HCT116 (cell line): Measurements from ENCODE around the gene CCDC138. TPM values are rescaled to one million over a fixed set of nuclear protein-coding genes. Genes with fewer than 3 reads are reported as not detected.

Experiments
- ATAC-seq: fragments of 200-7000 bp; cut with Tn5 transposase; 2 replicates; pipeline ENCODE4 v1.9.1; 2020; ENCODE audit warnings: mild to moderate bottlenecking, moderate library complexity
- BruUV-seq: library from RNA; stranded (reverse); fragments of 400-500 nt; replicated peaks from 2 replicates; lab custom pipeline; 2021; lab: Mats Ljungman, UMichigan
- CTCF ChIA-PET: fragments of 300-600 bp; sonication (Branson Sonifier 250); formaldehyde crosslinking; loops from one replicate; lab custom pipeline; 2021; ENCODE audit warnings: antibody characterized with exemption; lab: Charles Lee
- POLR2A ChIA-PET: fragments of 300-600, 350-600 bp; sonication (Branson Sonifier 250); formaldehyde crosslinking; loops from one replicate; lab custom pipeline; 2021; ENCODE audit warnings: antibody characterized with exemption; lab: Charles Lee
- RAD21 ChIA-PET, 2 experiments: fragments of 300-600 bp; sonication (Branson Sonifier 250); formaldehyde crosslinking; loops; one replicate each; lab custom pipeline; 2023; ENCODE audit warnings: low total read pairs in 2 of 2; ENCODE audit not compliant: uncharacterized antibody in 2 of 2, unreplicated experiment in 2 of 2, low non-redundant PET in 1 of 2; lab: Charles Lee
- DNase-seq: peaks from one replicate; pipeline ENCODE4 v3.0.0-alpha.2; 2010; ENCODE audit warnings: low read depth, low spot score
- H2AFZ ChIP-seq: fragments of 200-600 bp; shearing (Covaris generic), sonication (generic); 2 replicates; pipeline ENCODE4 v1.6.1; 2017; ENCODE audit warnings: low read depth, mixed run types, mixed read lengths, antibody characterized with exemption, low read length; ENCODE audit not compliant: poor library complexity, severe bottlenecking
- H3K27ac ChIP-seq: 2 replicates; pipeline ENCODE4 v1.5.1; 2012; ENCODE audit warnings: low read depth, low read length
- H3K27me3 ChIP-seq: fragments of 200-600 bp; sonication (generic); 2 replicates; pipeline ENCODE4 v1.6.1; 2016; ENCODE audit warnings: mixed run types, low read length, mixed read lengths; ENCODE audit not compliant: insufficient read depth
- H3K36me3 ChIP-seq, 2 experiments: fragments of 200-500 bp in 1 of 2; fragments of 200-600 bp in 1 of 2; sonication (Bioruptor generic) in 1 of 2; sonication (generic) in 1 of 2; 2 replicates each; pipeline versions ENCODE4 v1.5.1 to v1.6.1; 2014 to 2016; ENCODE audit warnings: low read length in 2 of 2, inconsistent platforms in 1 of 2, mixed read lengths in 1 of 2, mixed run types in 1 of 2; ENCODE audit not compliant: insufficient read depth in 2 of 2, control insufficient read depth in 1 of 2
- H3K4me1 ChIP-seq, 2 experiments: fragments of 200-600 bp in 1 of 2; sonication (generic) in 1 of 2; 2 replicates each; pipeline versions ENCODE4 v1.5.1 to v1.6.1; 2012 to 2017; ENCODE audit warnings: low read length in 2 of 2, inconsistent platforms in 1 of 2, mild to moderate bottlenecking in 1 of 2, mixed read lengths in 1 of 2, mixed run types in 1 of 2, moderate library complexity in 1 of 2; ENCODE audit not compliant: insufficient read depth in 2 of 2, control insufficient read depth in 1 of 2
- H3K4me2 ChIP-seq: fragments of 200-600 bp; sonication (generic); 2 replicates; pipeline ENCODE4 v1.6.1; 2017; ENCODE audit warnings: mixed run types, low read length, mixed read lengths
- H3K4me3 ChIP-seq, 2 experiments: fragments of 200-600 bp in 1 of 2; sonication (generic) in 1 of 2; replicated peaks in 1 of 2; 2 replicates each; pipeline ENCODE4 v1.5.1; 2011 to 2016; ENCODE audit warnings: low read length in 2 of 2, control low read depth in 1 of 2, low read depth in 1 of 2, mild to moderate bottlenecking in 1 of 2, mixed read lengths in 1 of 2, mixed run types in 1 of 2
- H3K79me2 ChIP-seq: fragments of 200-600 bp; sonication (generic); 2 replicates; pipeline ENCODE4 v1.6.1; 2017; ENCODE audit warnings: mild to moderate bottlenecking, mixed run types, low read length, moderate library complexity, mixed read lengths; ENCODE audit not compliant: insufficient read depth
- H3K9ac ChIP-seq: fragments of 200-600 bp; sonication (generic); 2 replicates; pipeline ENCODE4 v1.6.1; 2016; ENCODE audit warnings: low read length, mixed read lengths
- H3K9me2 ChIP-seq: fragments of 200-600 bp; sonication (generic), shearing (Covaris generic); 2 replicates; pipeline ENCODE4 v1.6.1; 2017; ENCODE audit warnings: mixed run types, mild to moderate bottlenecking, moderate library complexity; ENCODE audit not compliant: insufficient read depth
- H3K9me3 ChIP-seq, 2 experiments: fragments of 200-500 bp in 1 of 2; fragments of 200-600 bp in 1 of 2; sonication (Bioruptor generic) in 1 of 2; sonication (generic) in 1 of 2; 2 replicates each; pipeline ENCODE4 v1.6.1; 2014 to 2017; ENCODE audit warnings: low read length in 2 of 2, mixed read lengths in 2 of 2, inconsistent platforms in 1 of 2, low read depth in 1 of 2, mild to moderate bottlenecking in 1 of 2, mixed run types in 1 of 2, moderate library complexity in 1 of 2; ENCODE audit not compliant: control insufficient read depth in 1 of 2, insufficient read depth in 1 of 2
- H4K20me1 ChIP-seq: fragments of 200-600 bp; sonication (generic), shearing (Covaris generic); 2 replicates; pipeline ENCODE4 v1.6.1; 2017; ENCODE audit warnings: mixed run types, mild to moderate bottlenecking, moderate library complexity; ENCODE audit not compliant: insufficient read depth
- EGR1 ChIP-seq: IDR thresholded peaks from 2 replicates; pipeline ENCODE4 v1.6.1; 2012; ENCODE audit warnings: low read depth
- EZH2phosphoT487 ChIP-seq: fragments of 200-600 bp; IDR thresholded peaks from 2 replicates; pipeline ENCODE4 v1.6.1; 2018; ENCODE audit warnings: antibody characterized with exemption, borderline replicate concordance
- JUND ChIP-seq: IDR thresholded peaks from 2 replicates; pipeline ENCODE4 v1.6.1; 2012
- SIN3A ChIP-seq: IDR thresholded peaks from 2 replicates; pipeline ENCODE4 v1.6.1; 2012; ENCODE audit warnings: low read depth
- TCF7L2 ChIP-seq: IDR thresholded peaks from 2 replicates; pipeline ENCODE4 v1.7.0; 2011; ENCODE audit warnings: borderline replicate concordance, inconsistent platforms; ENCODE audit not compliant: insufficient read depth, insufficient read length; ENCODE audit errors: extremely low read depth
- ZFX ChIP-seq: fragments of 450-650 bp; IDR thresholded peaks from 2 replicates; pipeline ENCODE4 v1.6.1; 2017
- ZNF274 ChIP-seq: fragments of 200-500 bp; sonication (Bioruptor generic); IDR thresholded peaks from 2 replicates; pipeline ENCODE4 v1.6.1; 2014; ENCODE audit warnings: mild to moderate bottlenecking, low read depth, low read length, inconsistent platforms
- intact Hi-C: fragments of 100-400 bp; cut with micrococcal nuclease; formaldehyde crosslinking; loops from 2 replicates; pipeline ENCODE4 v1.10.0; 2022
- total RNA-seq: library from RNA; stranded (reverse); gene quantifications from one replicate; pipeline ENCODE4 v1.2.1, GENCODE V29; 2021; ENCODE audit not compliant: unreplicated experiment
- TF ChIP-seq, protein P1 (sequence below): IDR thresholded peaks from 2 replicates; pipeline ENCODE4 v1.6.1; 2012
- TF ChIP-seq, protein P2 (sequence below): IDR thresholded peaks from 2 replicates; pipeline ENCODE4 v1.6.1; 2011; ENCODE audit warnings: mild to moderate bottlenecking, low read length, moderate library complexity; ENCODE audit not compliant: insufficient replicate concordance; ENCODE audit errors: extremely low read depth
- TF ChIP-seq, protein P3 (sequence below): IDR thresholded peaks from 2 replicates; pipeline ENCODE4 v1.6.1; 2012

The CCDC138 gene
- total RNA-seq, 1 experiment from 2014 or later = 13.4 TPM

DNA sequence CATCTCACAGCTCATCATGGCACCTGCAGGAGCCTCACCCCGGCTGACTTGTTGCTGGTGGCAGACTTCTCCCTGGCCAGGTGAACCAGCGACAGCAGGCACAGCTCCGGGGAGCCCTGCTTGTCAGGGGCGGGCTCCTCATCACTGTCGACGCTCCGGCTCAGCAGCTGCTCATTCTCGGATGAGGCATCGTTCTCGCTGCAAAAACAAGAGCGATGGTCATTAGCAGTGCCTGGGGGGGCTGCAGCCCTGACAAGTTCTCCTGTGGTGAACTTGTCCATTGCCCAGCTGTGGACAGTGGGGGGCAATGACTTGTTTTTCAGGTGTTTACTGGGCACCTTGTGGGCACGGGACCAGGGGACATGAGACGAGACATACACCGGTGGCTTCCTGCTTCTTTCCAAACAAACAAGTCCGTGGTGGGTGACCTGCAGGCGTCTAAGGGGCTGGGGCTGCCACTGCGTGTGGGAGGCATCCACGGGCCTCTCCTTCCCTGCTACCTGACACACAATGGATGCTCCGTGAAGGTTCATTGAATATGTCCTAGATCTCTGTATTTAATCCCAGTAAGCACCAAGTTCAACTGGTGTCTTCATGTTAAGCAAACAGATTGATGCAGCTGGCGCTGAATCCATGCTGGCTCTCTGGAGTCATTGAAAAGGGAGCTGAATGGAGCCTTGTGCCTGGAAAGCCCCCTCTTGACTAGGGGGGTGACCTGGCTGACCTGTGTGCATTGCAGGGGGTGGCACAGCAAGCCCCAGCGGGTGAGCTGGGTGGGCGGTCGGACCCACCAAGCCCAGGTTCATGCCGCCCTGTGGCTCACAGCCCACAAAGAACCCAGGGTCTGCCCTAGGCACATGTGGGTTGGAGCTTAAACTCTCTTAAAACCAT is 121.5 kb downstream of the CCDC138 start:
- RAD21 ChIA-PET = no interaction called here
- Histone ChIP-seq H3K4me1 (no peaks in the 10 kb centered on the region), H3K9me3 (no peaks in the 10 kb centered on the region), H3K27me3 (no peaks in the 10 kb centered on the region), H2AFZ (no peak overlapping the region), H3K4me3 (no peak overlapping the region), H4K20me1 (no peaks in the 10 kb centered on the region), H3K4me2 (no peak overlapping the region), H3K9ac (no peak overlapping the region), H3K79me2 (no peaks in the 10 kb centered on the region), H3K36me3 (no peaks in the 10 kb centered on the region), H3K9me2 (no peaks in the 10 kb centered on the region), H3K27ac (no peak overlapping the region)
- DNase-seq = no peak
- TF ChIP-seq ZNF274 = no peak
- no peak for TF ChIP-seq SIN3A
- no peak for TF ChIP-seq EZH2phosphoT487
- TF ChIP-seq, protein P1, sequence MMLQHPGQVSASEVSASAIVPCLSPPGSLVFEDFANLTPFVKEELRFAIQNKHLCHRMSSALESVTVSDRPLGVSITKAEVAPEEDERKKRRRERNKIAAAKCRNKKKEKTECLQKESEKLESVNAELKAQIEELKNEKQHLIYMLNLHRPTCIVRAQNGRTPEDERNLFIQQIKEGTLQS = no peak
- TF ChIP-seq JUND = no peak
- no peak for TF ChIP-seq ZFX
- TF ChIP-seq TCF7L2 = no peak
- TF ChIP-seq, protein P2, sequence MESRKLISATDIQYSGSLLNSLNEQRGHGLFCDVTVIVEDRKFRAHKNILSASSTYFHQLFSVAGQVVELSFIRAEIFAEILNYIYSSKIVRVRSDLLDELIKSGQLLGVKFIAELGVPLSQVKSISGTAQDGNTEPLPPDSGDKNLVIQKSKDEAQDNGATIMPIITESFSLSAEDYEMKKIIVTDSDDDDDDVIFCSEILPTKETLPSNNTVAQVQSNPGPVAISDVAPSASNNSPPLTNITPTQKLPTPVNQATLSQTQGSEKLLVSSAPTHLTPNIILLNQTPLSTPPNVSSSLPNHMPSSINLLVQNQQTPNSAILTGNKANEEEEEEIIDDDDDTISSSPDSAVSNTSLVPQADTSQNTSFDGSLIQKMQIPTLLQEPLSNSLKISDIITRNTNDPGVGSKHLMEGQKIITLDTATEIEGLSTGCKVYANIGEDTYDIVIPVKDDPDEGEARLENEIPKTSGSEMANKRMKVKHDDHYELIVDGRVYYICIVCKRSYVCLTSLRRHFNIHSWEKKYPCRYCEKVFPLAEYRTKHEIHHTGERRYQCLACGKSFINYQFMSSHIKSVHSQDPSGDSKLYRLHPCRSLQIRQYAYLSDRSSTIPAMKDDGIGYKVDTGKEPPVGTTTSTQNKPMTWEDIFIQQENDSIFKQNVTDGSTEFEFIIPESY = no peak
- TF ChIP-seq EGR1 = no peak
- TF ChIP-seq, protein P3, sequence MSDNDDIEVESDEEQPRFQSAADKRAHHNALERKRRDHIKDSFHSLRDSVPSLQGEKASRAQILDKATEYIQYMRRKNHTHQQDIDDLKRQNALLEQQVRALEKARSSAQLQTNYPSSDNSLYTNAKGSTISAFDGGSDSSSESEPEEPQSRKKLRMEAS = no peak
- CTCF ChIA-PET = interaction anchor here (1.0 kb wide), 1 partner anchor 14 kb away, joined by 3 read pairs; no protein-coding TSS in a partner anchor
- BruUV-seq = no TSS peak
- no peak for ATAC-seq
- POLR2A ChIA-PET = no interaction called here
- intact Hi-C loops = no loop called here
